Jurkat, Clone E6-1 (cell line): ENCODE data around the gene HIBCH.
A peak's percentile ranks its signal among the peaks of the same experiment; 100 is the strongest.

Experiments used
- DNase-seq: peaks from one replicate; pipeline ENCODE4 v3.0.0-alpha.2; 2011; ENCODE audit warnings: low read depth, low spot score
- H3K4me3 ChIP-seq: 2 replicates; pipeline ENCODE4 v1.5.1; 2011; ENCODE audit warnings: mild to moderate bottlenecking, low read length, control low read depth, moderate library complexity

Gene HIBCH

DNA sequence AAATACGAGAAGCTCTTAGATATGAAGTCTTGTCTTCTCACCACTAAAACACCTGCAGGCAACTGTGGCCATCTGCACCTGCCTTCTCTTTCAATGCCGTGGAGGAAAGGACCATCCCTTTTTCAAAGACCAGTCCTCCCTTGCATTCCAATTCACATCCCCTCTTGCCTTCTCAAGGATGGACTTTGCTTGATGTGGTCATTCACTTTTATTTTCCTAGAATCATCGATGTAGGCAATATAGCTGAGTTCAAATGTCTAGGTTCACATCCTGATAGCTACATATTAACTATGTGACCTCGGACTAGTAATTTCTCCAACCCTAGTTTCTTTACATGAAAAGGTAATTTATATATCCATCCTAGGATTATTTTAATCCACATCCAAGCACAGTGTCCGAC lies 110.1 kb downstream of the HIBCH start:
- H3K4me3 ChIP-seq, result no peak overlapping the region
- DNase-seq, result peak; percentile 51

DNA sequence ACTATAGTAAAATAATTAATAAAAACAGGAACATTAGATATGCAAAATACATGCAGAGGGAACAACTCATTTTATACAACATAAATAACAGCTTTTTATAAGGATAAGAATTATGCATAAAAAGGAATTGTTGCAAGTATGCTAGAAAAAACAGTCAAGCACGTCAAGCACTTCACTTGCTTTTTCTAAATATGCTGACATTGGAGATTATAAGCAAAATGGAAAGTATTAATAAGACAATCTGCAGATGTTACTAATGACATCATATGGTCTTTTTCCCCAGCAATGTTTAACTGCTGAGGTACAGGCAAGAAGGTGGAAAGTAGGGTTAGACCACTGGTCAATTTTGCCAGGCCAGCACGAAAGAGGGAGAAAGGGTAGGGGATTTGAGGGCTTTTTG lies 111.7 kb downstream of the HIBCH start:
- no peak overlapping the region for H3K4me3 ChIP-seq

DNA sequence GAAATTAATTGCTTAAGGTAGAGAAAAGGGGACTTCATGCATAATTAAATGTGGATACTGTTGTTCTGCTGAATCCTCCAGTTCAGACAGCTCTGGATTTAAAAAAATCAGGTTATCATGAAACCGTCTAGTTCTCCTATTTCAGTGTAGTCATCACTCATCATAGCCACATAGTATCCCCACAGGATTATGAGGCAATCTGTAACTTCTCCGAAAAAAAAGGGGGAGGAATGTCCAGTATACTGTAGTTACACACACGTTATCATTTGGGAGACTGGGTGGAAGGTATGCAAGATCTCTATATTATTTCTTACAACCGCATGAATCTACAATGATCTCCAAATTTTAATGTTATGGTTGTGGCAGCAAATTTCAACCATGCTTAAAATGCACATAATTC lies 114.0 kb downstream of the HIBCH start:
- H3K4me3 ChIP-seq, result no peak overlapping the region
- DNase-seq, result no peak

More for the DNA sequence above, 111.7 kb downstream of the HIBCH start:
- no peak for DNase-seq

DNA sequence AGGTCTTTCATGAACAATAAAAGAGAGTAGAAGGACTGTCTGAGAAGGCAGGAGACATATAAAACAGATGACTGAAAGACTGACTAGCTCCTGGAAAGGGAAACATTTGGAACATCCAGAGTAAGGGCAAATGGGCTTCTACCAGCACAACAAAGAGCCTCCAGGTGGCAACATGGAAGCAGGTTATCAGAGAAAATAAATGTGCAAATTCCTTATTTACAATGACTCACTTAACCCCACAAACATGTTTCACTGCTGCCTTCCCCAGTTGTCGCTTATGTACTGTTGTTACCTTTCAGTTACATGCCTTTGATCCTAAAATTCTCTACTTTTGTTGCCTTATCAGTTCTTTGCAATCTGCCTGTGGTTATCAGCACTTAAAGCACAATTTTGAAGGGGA lies 117.0 kb downstream of the HIBCH start:
- DNase-seq, result peak; percentile 62

DNA sequence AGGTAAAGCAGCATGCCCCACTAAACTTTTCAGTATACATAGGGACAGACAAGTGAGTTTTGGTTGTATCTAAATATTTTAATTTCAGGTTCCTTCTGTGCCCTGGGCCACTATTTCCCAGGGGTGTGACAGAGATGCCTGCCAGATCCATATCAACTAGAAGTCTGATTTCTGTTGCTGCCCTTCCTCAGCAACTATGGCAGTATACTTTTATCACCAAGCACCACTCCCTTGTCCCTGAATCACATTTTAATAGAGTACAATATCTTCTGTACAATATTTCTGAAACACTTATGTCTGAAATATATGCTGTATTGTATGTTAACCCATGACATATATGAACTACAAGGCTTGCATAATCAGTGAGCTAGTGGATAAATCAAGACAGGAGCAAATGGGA lies 117.6 kb downstream of the HIBCH start:
- no peak overlapping the region for H3K4me3 ChIP-seq
- no peak for DNase-seq

More for the DNA sequence above, 117.0 kb downstream of the HIBCH start:
- H3K4me3 ChIP-seq, result no peak overlapping the region

DNA sequence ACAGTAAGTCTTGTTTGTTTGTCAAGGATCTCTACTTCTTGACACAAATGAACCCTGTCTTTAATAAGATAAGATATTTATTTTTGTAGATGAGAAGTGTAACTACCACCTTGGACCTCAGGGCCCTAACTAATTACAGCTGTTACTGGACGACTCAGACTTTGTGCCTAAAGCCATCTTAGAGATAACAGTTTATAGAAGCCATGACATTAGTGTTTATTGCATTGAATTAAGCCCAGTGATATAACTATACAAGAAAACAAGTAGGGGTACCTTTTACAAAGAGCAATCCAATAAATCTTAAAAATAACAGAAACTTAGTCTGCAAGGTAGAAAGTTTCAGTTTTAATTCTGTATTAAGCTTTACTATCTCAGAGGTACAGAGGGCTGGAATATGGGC lies 119.0 kb downstream of the HIBCH start:
- DNase-seq, result no peak
- H3K4me3 ChIP-seq, result no peak overlapping the region

DNA sequence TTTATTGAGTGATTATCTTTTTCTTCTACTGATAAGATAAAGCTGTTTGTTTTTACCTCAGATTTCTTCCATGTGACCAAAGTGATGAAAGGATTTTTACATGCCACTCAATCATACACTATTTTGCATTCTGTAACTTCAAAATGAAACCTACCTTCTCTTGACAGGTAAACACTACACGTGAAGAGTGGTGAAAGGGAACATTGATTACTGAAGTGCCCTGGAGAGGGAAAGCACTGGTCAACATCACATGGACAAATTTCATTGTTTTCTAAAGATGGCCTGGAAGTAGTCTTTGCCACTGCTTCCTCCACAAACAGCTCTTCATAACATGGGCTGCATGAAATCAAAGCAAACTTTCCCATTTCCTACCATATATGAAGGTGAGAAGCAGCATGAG lies 120.1 kb downstream of the HIBCH start:
- no peak overlapping the region for H3K4me3 ChIP-seq
- no peak for DNase-seq

DNA sequence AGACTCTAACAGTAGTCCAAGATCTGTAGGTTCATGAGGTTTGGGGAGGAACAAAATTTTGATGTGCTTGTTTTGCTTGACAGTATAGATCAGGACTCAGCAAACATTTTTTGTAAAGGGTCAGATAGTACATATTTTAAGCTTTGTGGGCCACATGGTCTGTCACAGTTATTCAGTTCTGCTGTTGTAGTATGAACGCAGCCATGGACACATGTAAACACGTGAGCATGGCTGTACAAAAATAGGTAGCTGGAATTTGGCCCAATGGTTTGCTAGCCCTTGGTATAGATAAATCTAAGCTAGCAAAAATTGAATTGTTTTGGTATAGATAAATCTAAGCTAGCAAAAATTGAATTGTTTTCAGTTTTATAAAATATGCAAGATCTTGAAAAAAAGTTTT lies 120.5 kb downstream of the HIBCH start:
- H3K4me3 ChIP-seq, result no peak overlapping the region

DNA sequence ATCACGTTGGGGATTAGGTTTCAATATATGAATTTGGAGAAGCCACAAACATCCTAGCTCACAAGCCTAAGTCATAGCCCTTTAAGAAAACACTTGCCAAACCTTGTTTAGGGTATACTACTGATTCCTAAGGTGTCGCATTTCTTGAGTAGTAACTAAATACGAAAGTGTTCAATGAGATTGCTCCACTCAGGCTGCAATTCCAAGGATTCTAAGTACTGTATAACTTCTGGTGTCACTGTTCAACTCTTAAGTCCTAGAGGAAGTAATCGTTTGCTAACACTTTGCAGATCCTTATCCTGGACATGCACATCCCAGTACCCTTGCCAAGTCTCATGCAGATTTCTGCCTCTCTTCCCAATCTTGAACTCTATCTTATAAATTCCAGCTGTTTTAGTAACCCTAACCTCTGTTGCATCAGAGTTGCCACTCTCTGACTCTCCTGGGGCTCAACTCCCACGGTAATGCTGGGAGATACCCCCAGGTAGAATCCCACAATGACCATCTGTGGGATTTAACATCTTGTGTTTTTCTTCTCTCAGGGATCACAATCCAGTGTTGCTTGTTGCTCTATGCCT lies 122.4 kb downstream of the HIBCH start:
- DNase-seq, result no peak

More for the DNA sequence above, 120.5 kb downstream of the HIBCH start:
- no peak for DNase-seq

DNA sequence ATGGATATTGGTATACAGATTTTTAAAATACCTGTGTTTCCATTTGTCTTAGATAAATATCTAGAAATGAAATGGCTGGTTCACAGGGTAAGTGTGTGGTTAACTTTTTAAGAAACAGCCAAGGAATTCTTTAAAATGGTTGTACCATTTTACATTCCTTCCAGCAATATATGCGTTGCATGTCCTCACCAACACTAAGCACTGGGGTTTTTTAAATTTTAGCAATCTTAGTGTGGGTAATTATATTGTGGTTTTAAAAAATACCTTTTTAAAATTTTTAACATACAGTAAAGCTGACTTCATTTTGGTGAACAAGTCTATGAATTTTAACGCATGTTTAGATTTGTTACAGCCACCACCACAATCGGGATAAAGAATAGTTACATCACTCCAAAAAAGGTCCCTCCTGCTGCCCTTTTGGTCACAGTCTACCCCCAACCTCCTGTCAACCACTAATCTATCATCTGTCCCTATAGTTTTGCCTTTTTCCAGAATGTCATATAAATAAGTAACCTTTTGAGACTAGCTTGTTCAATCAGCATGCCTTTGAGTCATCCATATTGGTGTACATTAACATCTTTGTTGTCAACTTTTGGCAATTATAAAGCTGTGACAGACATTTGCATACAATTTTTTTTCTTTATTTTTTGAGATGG lies 129.0 kb downstream of the HIBCH start:
- H3K4me3 ChIP-seq, result no peak overlapping the region
- no peak for DNase-seq

More for the DNA sequence above, 122.4 kb downstream of the HIBCH start:
- no peak overlapping the region for H3K4me3 ChIP-seq

DNA sequence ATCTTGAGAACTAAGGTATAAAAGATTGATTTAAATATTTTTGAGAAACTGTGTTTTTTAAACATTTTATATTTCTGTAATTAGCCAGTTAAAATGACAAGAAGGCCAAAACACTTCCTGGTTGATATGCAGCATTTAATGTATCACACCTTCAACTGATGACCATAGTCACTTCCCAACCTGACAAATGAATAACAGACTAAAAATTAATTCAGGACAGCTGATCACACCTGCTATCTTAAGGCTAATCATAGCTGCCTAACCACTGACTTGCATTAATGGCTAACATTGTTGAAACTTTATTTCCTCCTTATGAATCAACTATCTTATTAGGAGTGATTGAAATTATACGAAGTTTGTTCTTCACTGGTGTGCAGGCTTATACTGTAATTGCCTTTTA lies 131.3 kb downstream of the HIBCH start:
- no peak overlapping the region for H3K4me3 ChIP-seq
- DNase-seq, result no peak

DNA sequence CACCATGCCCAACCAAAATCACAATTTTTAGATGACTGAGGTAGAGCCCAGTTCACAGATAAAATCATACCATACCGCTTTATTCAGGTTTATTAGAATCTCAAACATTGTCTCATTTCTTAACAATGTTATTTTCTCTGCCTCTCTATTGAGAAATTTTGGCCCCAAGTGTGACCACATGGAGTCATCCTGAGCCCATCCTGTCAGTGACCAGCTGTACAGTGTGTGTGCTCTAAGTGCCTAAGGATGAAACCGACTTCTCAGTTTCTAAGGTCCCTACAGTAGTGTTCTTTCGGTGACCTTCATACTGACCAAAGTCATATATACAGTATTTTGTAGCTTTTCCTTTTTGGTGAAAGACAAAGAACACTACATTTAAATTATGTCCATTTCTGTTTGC lies 133.4 kb downstream of the HIBCH start:
- no peak overlapping the region for H3K4me3 ChIP-seq
- no peak for DNase-seq

DNA sequence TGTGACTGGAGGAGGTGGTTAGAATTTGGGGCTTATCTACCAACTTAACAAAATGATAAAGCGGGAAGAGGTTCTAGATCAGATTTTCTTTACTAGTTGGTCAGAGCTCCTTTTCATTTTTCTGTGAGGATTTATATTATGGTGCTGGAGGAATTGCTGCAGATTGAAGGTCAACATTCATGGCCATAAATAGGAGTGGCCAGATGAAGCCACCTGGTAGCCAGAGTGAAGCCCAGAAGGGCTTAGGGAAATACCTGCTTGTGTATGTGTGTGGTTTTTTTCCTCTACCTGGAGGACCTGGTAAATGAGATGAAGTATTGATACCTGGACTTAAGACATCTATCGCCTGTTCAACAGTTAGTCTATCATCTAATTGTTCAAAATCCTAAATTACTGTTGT lies 134.2 kb downstream of the HIBCH start:
- DNase-seq, result no peak
- no peak overlapping the region for H3K4me3 ChIP-seq

DNA sequence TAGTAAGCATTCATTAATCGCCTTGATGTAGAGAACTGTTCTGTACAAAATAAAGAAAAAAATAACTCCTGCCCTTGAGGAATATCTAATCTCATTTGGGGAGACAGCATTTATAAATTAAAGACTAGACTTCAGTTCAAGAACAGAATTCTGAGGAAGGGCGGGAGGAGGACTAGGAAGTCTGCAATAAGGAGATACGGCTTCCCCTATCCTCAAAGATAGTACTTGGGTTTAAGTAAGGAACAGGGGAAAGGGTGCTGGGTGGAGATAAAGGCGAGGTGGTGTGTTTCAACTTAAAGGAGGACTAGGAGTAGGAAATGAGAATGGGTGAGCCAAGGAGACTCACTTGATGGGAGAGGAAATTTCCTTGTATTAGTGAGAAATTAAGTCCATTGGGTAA lies 135.2 kb downstream of the HIBCH start:
- H3K4me3 ChIP-seq, result no peak overlapping the region
- no peak for DNase-seq

DNA sequence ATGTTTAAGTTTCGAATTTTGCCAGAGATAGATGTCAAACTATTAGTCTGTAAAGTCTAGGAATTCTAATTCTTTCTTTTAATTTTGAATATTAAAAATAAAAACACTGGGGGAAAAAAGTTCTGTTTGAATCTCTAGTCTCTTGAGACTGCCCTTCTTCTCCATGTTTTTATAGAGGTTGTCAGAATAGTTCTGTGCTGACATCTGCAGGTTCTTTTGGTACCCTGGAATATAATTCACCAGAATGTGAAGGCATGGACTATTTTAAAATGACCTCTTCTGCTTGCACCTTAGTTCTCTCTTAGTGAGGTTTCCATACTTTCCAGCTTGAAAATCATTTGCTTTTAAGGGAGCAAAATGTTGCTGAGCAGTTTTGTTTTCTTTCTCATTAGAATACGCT lies 136.1 kb downstream of the HIBCH start:
- no peak for DNase-seq

DNA sequence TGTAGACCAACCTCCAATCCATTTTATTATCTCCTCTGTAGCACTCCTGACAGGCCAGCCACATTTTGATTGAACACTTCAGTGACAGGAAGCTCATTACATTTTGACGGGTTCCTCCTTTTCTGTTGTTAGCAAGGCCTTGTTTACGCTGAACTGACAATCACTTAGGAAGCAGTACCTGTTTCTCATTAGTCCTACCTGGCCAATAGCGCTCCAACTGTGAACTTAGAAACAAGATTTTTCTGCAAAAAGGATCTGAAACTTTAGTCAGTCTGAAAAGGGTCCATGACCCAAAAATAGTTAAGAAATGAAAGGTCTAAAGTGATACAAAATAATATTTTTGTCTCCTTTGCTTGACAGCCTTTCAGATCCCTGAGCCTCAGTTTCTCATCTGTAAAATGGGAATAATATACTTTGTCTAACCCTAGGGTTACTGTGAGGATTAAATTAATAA lies 137.5 kb downstream of the HIBCH start:
- DNase-seq, result no peak
- no peak overlapping the region for H3K4me3 ChIP-seq

More for the DNA sequence above, 136.1 kb downstream of the HIBCH start:
- H3K4me3 ChIP-seq, result no peak overlapping the region

DNA sequence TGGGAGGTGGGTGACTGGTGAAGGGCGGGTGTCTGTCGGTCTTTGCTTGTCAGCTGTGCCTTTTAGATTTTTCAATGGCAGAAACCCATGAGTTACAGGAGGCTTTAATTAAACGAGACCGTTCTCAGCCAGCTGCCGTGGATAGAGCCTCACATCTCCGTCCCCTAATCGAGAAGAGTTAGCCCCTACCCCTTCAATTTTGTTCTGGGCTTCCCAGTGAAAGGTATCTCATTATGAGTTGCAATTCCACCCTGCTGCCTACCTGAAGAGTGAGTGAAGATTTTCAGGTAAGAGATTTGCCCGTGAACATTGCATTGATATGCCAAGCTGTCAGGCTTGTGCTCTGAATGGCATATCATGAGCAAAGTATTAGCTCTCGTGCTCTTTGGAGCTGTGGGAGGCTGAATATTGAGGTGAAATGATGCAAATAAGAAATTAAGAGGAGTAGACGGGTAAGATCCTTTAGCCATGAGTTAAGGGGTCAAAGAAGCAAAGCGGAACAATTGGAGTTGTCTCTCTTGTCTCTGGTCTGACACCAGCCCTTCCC lies 138.4 kb downstream of the HIBCH start:
- H3K4me3 ChIP-seq, result no peak overlapping the region
- no peak for DNase-seq

DNA sequence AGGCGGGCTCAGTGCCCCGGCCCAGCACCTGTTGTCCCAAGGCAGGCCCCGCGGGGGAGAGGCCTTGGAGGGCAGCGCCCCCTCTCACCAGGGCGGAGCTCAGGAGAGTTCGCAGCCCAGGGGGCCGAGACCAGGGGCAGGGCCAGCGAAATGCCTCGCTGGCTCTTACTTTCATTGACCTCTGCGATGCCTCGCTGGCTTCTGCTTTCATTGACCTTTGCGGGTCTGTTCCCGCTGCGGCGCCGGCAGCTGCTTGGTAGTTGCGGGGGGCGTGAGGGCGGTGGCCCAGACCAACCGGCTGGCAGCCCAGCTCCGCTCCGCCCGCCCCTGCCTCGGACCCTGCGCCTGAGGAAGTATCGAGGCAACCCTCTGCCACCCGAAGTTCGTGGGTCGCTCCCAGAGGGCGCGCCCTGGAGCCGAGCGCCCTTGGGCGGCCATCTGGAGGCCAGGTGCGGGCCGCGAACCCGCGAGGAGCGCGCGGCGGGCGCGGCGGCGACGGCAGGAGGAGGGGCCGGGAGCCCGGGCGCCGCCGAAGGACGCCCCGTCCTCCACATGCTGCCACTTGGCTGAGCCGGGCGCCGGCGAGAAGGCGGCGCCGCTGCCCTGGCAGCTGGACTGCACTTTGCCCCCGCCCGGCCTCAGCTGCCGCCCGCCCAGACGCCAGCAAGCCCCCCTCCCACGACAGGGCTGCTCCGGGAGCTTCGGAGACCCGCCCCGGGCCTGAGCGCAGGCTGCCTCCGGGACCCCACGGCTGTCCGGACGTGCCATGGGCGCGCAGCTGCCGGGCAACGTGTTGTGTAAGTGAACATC lies 139.1 kb downstream of the HIBCH start:
- no peak overlapping the region for H3K4me3 ChIP-seq
- no peak for DNase-seq

DNA sequence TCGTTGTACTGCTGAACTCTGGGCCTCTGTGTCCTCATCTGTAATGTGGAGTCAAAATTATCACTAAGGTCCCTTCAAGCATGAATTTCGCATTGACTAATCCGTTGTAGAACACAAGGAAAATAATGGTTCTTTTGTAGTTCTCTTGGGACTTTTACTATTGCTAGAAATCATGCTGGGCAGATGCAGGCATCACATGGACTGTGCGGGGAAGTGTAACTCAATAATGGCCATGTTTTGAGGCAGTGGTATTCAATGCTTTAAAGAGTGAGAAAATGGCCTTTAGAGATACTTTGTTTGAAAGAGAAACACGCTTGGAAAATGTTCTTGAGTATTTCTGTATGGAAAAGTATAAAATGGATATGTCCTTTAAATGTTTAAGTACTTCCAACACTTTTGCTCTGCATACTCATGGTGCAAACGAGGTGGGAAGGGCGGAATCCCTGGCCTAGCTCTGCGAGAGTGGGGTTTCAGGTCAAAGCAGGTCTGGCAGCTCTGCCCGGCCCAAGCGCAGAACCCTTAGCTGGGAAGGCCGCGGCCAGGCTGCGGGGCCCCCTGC lies 139.8 kb downstream of the HIBCH start:
- no peak overlapping the region for H3K4me3 ChIP-seq
- no peak for DNase-seq
